ENCODE results near the gene STK39.

DNA sequence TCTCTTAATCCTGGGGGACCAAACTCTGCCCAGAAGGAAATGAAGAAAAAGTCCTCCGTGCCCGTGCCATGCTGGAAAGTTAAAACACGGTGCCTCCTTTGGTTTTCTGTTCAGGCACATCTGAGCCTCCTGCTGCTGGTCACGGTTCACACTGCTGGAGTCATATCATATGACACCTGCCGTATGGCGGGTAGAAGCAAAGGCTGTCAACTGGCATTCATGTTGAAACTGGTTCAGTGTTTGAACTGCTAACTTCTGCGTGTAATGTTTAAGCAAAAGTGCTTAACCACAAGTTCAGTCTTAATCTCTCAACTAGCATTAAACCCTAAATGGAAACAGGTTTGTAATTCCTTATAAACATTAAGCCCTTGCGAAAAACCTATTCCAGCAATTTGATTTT, 3.1 kb downstream of the STK39 start:
- TF ChIP-seq, protein P1, sequence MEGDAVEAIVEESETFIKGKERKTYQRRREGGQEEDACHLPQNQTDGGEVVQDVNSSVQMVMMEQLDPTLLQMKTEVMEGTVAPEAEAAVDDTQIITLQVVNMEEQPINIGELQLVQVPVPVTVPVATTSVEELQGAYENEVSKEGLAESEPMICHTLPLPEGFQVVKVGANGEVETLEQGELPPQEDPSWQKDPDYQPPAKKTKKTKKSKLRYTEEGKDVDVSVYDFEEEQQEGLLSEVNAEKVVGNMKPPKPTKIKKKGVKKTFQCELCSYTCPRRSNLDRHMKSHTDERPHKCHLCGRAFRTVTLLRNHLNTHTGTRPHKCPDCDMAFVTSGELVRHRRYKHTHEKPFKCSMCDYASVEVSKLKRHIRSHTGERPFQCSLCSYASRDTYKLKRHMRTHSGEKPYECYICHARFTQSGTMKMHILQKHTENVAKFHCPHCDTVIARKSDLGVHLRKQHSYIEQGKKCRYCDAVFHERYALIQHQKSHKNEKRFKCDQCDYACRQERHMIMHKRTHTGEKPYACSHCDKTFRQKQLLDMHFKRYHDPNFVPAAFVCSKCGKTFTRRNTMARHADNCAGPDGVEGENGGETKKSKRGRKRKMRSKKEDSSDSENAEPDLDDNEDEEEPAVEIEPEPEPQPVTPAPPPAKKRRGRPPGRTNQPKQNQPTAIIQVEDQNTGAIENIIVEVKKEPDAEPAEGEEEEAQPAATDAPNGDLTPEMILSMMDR (IDR thresholded peaks at IDR 0.05) = no peak
- no peak for TF ChIP-seq POLR2A (IDR thresholded peaks at IDR 0.05)
